ENCODE measurements around the gene SPSB1. TPM values are rescaled to one million over a fixed set of nuclear protein-coding genes. Genes with fewer than 3 reads are reported as not detected.

SPSB1 gene
- total RNA-seq, 4 donors from 2014 or later = 30.5 to 65.0 (median 36.2) TPM

- DNase-seq = no peak
- Histone ChIP-seq H3K4me3 (replicated peaks in 1 of 3) (no peak overlapping the region), H3K9me3 (no peaks in the 10 kb centered on the region), H3K36me3 (peaks cover 9 to 11% of the 10 kb centered on the region in 2 donors), H3K4me1 (no peaks in the 10 kb centered on the region), H3K27ac (no peak overlapping the region), H3K27me3 (no peaks in the 10 kb centered on the region)
- intact Hi-C loops (cut with DNase I) = no loop called here
- TF ChIP-seq CTCF (IDR thresholded peaks at IDR 0.05) (no peak), POLR2A (IDR thresholded peaks at IDR 0.05) (no peak)
- 96% methylated on average over 21 to 22 of the region's 22 CpGs for WGBS, 2 donors
These were observed 34.8 kb upstream of the SPSB1 start for GRCh38 chr1:9257851-9258250.

GRCh38 chr1:9258629-9259028, 34.1 kb upstream of the SPSB1 start:
- Histone ChIP-seq H3K4me3 (replicated peaks in 1 of 3) (no peak overlapping the region), H3K27ac (no peak overlapping the region), H3K9me3 (no peaks in the 10 kb centered on the region), H3K27me3 (no peaks in the 10 kb centered on the region), H3K4me1 (no peaks in the 10 kb centered on the region), H3K36me3 (peaks cover 16 to 17% of the 10 kb centered on the region in 2 donors)
- TF ChIP-seq POLR2A (IDR thresholded peaks at IDR 0.05) (no peak), CTCF (IDR thresholded peaks at IDR 0.05) (no peak)
- intact Hi-C loops (cut with DNase I) = no loop called here
- no peak for DNase-seq
- WGBS, 2 donors = 97 to 98% methylated on average over 9 of the region's 9 CpGs

DNA sequence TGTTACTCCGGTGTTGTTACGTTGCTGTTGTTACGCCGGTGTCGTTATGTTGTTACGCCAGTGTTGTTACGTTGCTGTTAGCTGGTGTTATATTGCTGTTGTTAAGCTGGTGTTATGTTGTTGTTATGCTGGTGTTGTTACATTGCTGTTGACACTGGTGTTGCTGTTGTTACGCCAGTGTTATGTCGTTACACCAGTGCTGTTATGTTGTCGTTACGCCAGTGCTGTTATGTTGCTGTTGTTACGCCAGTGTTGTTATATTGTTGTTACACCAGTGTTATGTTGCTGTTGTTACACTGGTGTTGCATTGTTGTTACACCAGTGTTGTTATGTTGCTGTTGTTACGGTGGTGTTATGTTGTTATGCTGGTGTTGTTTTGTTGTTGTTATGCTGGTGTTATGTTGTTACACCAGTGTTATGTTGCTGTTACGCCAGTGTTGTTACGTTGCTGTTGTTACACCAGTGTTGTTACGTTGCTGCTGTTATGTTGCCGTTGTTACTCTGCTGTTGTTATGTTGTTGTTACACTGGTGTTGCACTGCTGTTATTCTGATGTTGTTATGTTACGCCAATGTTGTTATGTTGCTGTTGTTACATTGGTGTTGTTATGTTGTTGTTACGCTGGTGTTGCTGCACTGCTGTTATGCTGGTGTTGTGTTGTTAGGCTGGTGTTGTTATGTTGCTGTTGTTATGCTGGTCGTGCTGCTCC, 32.5 kb upstream of the SPSB1 start:
- H3K4me1 ChIP-seq = no peaks in the 10 kb centered on the region
- H3K9me3 ChIP-seq = no peaks in the 10 kb centered on the region
- peaks cover 28 to 32% of the 10 kb centered on the region in 2 donors for H3K36me3 ChIP-seq
- no peaks in the 10 kb centered on the region for H3K27me3 ChIP-seq
- intact Hi-C loops (cut with DNase I) = no loop called here
- no peak for TF ChIP-seq CTCF (IDR thresholded peaks at IDR 0.05)
- TF ChIP-seq POLR2A (IDR thresholded peaks at IDR 0.05) = no peak
- 94 to 97% methylated on average over 20 of the region's 20 CpGs for WGBS, 2 donors
- no peak for DNase-seq
- H3K4me3 ChIP-seq (replicated peaks in 1 of 3) = no peak overlapping the region
- H3K27ac ChIP-seq = no peak overlapping the region

GRCh38 chr1:9261496-9261895, 31.2 kb upstream of the SPSB1 start:
- Histone ChIP-seq H3K36me3 (peaks cover 28 to 38% of the 10 kb centered on the region in 2 donors), H3K27me3 (no peaks in the 10 kb centered on the region), H3K9me3 (no peaks in the 10 kb centered on the region), H3K4me3 (replicated peaks in 1 of 3) (no peak overlapping the region), H3K27ac (no peak overlapping the region), H3K4me1 (no peaks in the 10 kb centered on the region)
- no peak for DNase-seq
- WGBS, 2 donors = 91 to 93% methylated on average over 8 of the region's 8 CpGs
- no peak for TF ChIP-seq CTCF (IDR thresholded peaks at IDR 0.05)
- no peak for TF ChIP-seq POLR2A (IDR thresholded peaks at IDR 0.05)
- intact Hi-C loops (cut with DNase I) = no loop called here

DNA sequence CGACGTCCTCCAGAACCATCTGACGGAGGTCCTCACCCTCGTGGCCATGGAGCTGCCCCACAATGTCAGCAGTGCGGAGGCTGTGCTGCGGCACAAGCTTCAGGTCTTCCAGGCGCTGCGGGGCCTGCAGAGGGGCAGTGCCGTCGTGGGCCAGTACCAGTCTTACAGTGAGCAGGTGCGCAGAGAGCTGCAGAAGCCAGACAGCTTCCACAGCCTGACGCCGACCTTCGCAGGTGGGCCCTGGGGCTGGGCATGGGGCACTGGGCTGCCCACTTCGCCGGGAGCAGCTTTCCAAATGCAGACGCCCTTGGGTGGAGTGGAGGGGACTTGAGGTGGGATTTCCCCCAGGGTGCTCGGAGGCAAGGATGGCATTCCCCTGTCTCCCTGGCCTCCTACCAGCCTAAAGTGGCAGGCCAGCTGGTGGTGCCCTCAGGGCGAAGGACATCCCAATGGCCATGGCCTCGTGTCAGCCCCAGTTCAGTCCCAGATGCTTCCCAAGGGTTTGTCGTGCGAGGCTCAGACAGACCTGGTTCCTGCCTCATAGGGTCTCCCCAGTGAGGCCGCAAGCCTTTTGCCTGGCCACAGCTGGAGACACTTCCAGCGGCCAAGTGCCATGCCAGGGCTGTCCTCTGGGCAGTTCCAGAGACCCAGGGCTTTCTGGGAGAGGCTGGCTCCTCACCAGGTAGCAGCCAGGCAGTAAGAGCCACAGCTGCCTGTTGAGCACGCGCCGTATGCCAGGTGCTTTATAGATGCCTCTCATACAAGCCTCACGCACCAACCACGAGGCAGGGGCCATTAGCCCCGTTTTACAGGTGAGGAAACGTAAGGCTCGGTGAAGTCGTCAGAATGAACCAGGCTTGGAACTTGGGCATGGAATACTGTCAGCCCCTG, 30.4 kb upstream of the SPSB1 start:
- Histone ChIP-seq H3K36me3 (peaks cover 28 to 38% of the 10 kb centered on the region in 2 donors), H3K9me3 (no peaks in the 10 kb centered on the region), H3K27ac (no peak overlapping the region), H3K4me1 (no peaks in the 10 kb centered on the region), H3K27me3 (no peaks in the 10 kb centered on the region), H3K4me3 (replicated peaks in 1 of 3) (no peak overlapping the region)
- intact Hi-C loops (cut with DNase I) = no loop called here
- no peak for DNase-seq
- no peak for TF ChIP-seq CTCF (IDR thresholded peaks at IDR 0.05)
- WGBS, 2 donors = 94 to 95% methylated on average over 22 to 25 of the region's 33 CpGs

Data from thyroid gland (tissue), 4 donors.